ENCODE data around the gene RPS6KA2. TPM values are rescaled to one million over a fixed set of nuclear protein-coding genes. Genes with fewer than 3 reads are reported as not detected.

RPS6KA2 gene
- total and polyA plus RNA-seq, 2 experiments from 2014 or later = 19.3 to 24.0 TPM

DNA sequence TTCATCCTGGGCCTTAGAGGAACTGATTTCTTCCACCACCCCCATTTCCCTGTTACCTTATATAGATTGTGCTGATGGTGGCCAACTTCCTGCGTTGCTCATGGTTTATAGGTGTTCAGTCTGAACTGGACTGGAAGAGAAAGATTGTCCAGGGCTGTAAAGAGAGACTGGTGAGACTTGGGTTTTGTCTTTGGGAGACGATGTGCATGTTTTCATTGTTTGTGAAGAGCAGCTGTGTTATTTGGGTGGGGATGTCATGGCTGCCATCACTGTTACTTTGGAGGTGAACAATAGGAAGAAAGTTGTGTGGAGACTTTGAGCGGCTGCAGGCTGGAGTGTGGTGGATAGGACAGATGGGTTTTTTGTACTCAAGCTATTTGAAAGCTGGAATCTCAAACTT lies 228.7 kb downstream of the RPS6KA2 start:
- Histone ChIP-seq H3K36me3 (no peaks in the 10 kb centered on the region), H3K4me3 (no peak overlapping the region), H3K27ac (no peak overlapping the region), H3K27me3 (no peaks in the 10 kb centered on the region), H3K9me3 (ENCODE audit: low read depth) (no peaks in the 10 kb centered on the region), H3K4me1 (ENCODE audit: low read depth) (no peaks in the 10 kb centered on the region)
- TF ChIP-seq, protein P1, sequence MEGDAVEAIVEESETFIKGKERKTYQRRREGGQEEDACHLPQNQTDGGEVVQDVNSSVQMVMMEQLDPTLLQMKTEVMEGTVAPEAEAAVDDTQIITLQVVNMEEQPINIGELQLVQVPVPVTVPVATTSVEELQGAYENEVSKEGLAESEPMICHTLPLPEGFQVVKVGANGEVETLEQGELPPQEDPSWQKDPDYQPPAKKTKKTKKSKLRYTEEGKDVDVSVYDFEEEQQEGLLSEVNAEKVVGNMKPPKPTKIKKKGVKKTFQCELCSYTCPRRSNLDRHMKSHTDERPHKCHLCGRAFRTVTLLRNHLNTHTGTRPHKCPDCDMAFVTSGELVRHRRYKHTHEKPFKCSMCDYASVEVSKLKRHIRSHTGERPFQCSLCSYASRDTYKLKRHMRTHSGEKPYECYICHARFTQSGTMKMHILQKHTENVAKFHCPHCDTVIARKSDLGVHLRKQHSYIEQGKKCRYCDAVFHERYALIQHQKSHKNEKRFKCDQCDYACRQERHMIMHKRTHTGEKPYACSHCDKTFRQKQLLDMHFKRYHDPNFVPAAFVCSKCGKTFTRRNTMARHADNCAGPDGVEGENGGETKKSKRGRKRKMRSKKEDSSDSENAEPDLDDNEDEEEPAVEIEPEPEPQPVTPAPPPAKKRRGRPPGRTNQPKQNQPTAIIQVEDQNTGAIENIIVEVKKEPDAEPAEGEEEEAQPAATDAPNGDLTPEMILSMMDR (IDR thresholded peaks at IDR 0.05; ENCODE audit: low read depth, low read length) = no peak
- DNase-seq (ENCODE audit: low read depth in 1 of 2, low spot score in 1 of 2) = no peak

DNA sequence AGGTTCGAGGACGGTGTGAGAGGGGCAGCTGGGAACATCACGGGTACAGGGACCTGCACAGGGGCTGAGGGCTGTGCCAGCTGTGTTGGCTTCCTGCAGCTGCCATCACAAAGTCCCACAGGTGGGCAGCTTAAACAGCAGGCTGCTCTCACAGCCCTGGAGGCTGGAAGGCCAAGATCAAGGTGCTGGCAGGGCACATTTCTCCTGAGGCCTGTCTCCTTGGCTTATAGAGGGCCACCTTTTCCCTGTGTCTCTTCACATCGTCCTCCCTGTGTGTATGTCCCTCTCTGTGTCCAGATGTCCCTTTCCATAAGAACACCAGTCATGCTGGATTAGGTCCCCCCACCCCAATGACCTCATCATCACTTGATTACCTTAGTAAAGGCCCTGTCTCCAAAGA lies 229.2 kb downstream of the RPS6KA2 start:
- H3K36me3 ChIP-seq = no peaks in the 10 kb centered on the region
- H3K27ac ChIP-seq = no peak overlapping the region
- H3K4me1 ChIP-seq (ENCODE audit: low read depth) = no peaks in the 10 kb centered on the region
- no peak overlapping the region for H3K4me3 ChIP-seq
- TF ChIP-seq, protein P1 (IDR thresholded peaks at IDR 0.05; ENCODE audit: low read depth, low read length) = no peak
- H3K9me3 ChIP-seq (ENCODE audit: low read depth) = no peaks in the 10 kb centered on the region
- H3K27me3 ChIP-seq = no peaks in the 10 kb centered on the region
- no peak for DNase-seq (ENCODE audit: low read depth in 1 of 2, low spot score in 1 of 2)

DNA sequence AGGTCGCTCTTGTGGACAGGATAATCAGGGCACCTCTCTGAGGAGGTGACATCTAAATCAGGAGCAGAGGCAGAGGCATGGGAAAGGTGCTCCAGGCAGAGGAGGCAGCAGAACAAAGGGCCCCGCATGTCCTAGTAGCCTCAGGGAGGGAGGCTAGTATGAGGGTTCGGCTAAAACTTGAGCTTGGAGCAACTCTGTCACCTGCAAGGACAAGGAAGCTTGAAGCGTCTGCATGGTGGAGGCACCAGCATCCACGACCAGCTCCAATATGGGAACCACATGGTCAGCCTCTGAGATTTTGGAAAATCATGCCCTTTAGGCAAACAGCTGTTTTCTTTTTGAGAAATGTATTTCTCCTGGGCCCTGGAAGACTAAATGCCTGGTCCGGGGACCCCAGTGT lies 231.3 kb downstream of the RPS6KA2 start:
- TF ChIP-seq, protein P1 (IDR thresholded peaks at IDR 0.05; ENCODE audit: low read depth, low read length) = no peak
- no peaks in the 10 kb centered on the region for H3K27me3 ChIP-seq
- H3K4me3 ChIP-seq = no peak overlapping the region
- DNase-seq (ENCODE audit: low read depth in 1 of 2, low spot score in 1 of 2) = no peak
- H3K4me1 ChIP-seq (ENCODE audit: low read depth) = no peaks in the 10 kb centered on the region
- no peaks in the 10 kb centered on the region for H3K36me3 ChIP-seq
- no peak overlapping the region for H3K27ac ChIP-seq
- no peaks in the 10 kb centered on the region for H3K9me3 ChIP-seq (ENCODE audit: low read depth)

DNA sequence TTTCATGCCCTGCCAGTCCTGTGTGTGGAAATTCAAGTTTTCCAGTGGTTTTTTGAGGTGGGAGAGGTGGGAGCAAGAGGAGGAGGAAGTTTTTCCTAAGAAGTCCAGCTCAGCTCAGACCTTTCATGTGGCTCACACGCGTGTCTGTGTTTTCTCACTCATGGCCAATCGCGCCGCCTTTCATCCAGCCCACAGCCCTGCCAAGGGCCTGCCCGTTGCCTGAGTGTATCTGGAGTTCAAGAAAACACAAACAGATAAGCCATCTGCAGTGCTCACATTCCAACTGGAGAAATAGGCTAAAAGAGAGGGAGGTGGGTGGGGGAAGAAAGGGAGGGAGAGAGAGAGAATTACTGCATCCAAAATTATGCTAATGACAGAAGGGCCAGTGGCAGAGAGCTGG lies 231.7 kb downstream of the RPS6KA2 start:
- no peaks in the 10 kb centered on the region for H3K9me3 ChIP-seq (ENCODE audit: low read depth)
- H3K4me3 ChIP-seq = no peak overlapping the region
- no peaks in the 10 kb centered on the region for H3K4me1 ChIP-seq (ENCODE audit: low read depth)
- no peak for DNase-seq (ENCODE audit: low read depth in 1 of 2, low spot score in 1 of 2)
- TF ChIP-seq, protein P1 (IDR thresholded peaks at IDR 0.05; ENCODE audit: low read depth, low read length) = no peak
- no peaks in the 10 kb centered on the region for H3K27me3 ChIP-seq
- no peaks in the 10 kb centered on the region for H3K36me3 ChIP-seq
- H3K27ac ChIP-seq = no peak overlapping the region

DNA sequence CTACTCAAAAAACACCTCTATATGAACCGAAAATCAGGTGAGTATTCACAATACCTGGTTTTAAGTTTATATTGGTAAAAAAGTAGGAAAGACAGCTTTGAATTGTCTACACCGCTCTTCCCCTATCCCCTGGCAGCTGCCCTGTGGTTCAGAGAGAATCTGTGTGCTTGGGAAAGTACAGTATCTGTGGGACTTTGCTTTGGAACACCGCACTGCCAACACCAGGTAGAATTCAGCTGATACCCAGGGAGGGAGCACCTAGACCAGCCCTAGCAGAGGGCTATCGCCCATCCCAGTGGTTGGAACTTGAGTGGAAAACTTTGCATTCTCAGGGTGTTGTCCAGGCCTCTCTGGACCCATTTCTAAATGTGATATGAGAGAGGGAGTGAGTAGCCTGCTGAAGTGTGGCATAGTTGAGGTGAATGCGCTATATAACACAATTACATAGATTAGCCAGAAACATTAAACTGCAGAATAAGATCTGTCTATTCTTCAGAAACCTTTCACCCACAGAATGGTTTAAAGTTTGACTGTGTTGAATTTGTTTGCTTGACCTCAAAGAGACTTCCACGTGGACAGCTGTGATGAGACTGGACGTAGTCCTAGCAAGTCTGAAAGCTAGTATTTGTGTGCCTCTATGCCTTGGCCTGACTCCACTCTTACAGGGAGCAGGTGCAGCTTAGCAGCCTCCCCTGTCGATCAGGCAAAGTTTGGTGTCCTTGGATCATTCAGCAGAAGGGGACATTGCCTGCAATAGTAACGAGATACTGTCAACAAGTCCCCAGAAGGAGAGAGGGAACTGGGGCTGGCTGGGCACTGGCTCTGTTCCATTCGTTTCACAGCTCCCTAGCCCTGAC lies 232.8 kb downstream of the RPS6KA2 start:
- DNase-seq (ENCODE audit: low read depth in 1 of 2, low spot score in 1 of 2) = no peak
- Histone ChIP-seq H3K36me3 (no peaks in the 10 kb centered on the region), H3K4me3 (no peak overlapping the region), H3K27ac (no peak overlapping the region), H3K4me1 (ENCODE audit: low read depth) (no peaks in the 10 kb centered on the region), H3K9me3 (ENCODE audit: low read depth) (no peaks in the 10 kb centered on the region), H3K27me3 (no peaks in the 10 kb centered on the region)
- TF ChIP-seq, protein P1 (IDR thresholded peaks at IDR 0.05; ENCODE audit: low read depth, low read length) = no peak
